Caco-2 (cell line): ENCODE data around the gene ZNF217. TPM values are rescaled to one million over a fixed set of nuclear protein-coding genes. Genes with fewer than 3 reads are reported as not detected.
"Not testable (repeated sequence)": the region's sequence is repeated elsewhere in the genome, so short reads cannot be mapped to it uniquely, and the experiment has no call there.

Source experiments
- BruUV-seq: library from RNA; stranded (reverse); fragments of 400-500 nt; replicated peaks from 2 replicates; lab custom pipeline; 2021; lab: Mats Ljungman, UMichigan
- CTCF ChIA-PET: fragments of 300-600 bp; sonication (Branson Sonifier 250); formaldehyde crosslinking; loops from one replicate; lab custom pipeline; 2022; ENCODE audit warnings: antibody characterized with exemption; lab: Charles Lee
- POLR2A ChIA-PET: fragments of 300-600 bp; sonication (Branson Sonifier 250); formaldehyde crosslinking; loops from one replicate; lab custom pipeline; 2022; ENCODE audit warnings: antibody characterized with exemption; lab: Charles Lee
- DNase-seq, 2 experiments: peaks; one replicate each; pipeline versions ENCODE4 v3.0.0 to v3.0.0-alpha.2; 2020 to 2022
- H3K27me3 ChIP-seq: replicated peaks from 2 replicates; pipeline ENCODE4 v1.6.0; 2011; ENCODE audit warnings: low read length; ENCODE audit not compliant: control insufficient read depth, insufficient read depth
- H3K36me3 ChIP-seq: 2 replicates; pipeline ENCODE4 v1.5.1; 2011; ENCODE audit warnings: low read length; ENCODE audit not compliant: control insufficient read depth, insufficient read depth
- H3K4me1 ChIP-seq: fragments of 250-450 bp; sonication (Bioruptor Pico); 2 replicates; pipeline ENCODE4 v1.5.1; 2020; ENCODE audit warnings: mild to moderate bottlenecking
- H3K4me3 ChIP-seq: 2 replicates; pipeline ENCODE4 v1.5.1; 2011; ENCODE audit warnings: low read depth, mild to moderate bottlenecking, control low read depth, low read length
- H3K9me3 ChIP-seq: fragments of 250-450 bp; sonication (Bioruptor Pico); 2 replicates; pipeline ENCODE4 v1.5.1; 2020; ENCODE audit warnings: mild to moderate bottlenecking, moderate library complexity
- H3K27ac Mint-ChIP-seq: one replicate; pipeline ENCODE4 v1.8.0; 2022; ENCODE audit warnings: mixed read lengths; ENCODE audit not compliant: unreplicated experiment
- H3K27me3 Mint-ChIP-seq: one replicate; pipeline ENCODE4 v1.8.0; 2022; ENCODE audit warnings: mixed read lengths; ENCODE audit not compliant: insufficient read depth, unreplicated experiment
- H3K36me3 Mint-ChIP-seq: one replicate; pipeline ENCODE4 v1.8.0; 2022; ENCODE audit warnings: mild to moderate bottlenecking, mixed read lengths; ENCODE audit not compliant: insufficient read depth, unreplicated experiment
- H3K4me1 Mint-ChIP-seq: one replicate; pipeline ENCODE4 v1.8.0; 2022; ENCODE audit warnings: low read depth, mixed read lengths; ENCODE audit not compliant: unreplicated experiment
- H3K4me3 Mint-ChIP-seq: one replicate; pipeline ENCODE4 v1.8.0; 2022; ENCODE audit warnings: mild to moderate bottlenecking, moderate library complexity, mixed read lengths; ENCODE audit not compliant: unreplicated experiment
- H3K9me3 Mint-ChIP-seq: one replicate; pipeline ENCODE4 v1.8.0; 2022; ENCODE audit warnings: mixed read lengths; ENCODE audit not compliant: unreplicated experiment
- intact Hi-C: fragments of 100-400 bp; cut with micrococcal nuclease; formaldehyde crosslinking; loops from one replicate; pipeline ENCODE4 v1.10.0; 2022; ENCODE audit not compliant: unreplicated experiment
- total RNA-seq: library from RNA; stranded (reverse); gene quantifications from 2 replicates; pipeline ENCODE4 v1.2.3, GENCODE V29; 2022
- TF ChIP-seq, protein P1 (sequence below), 2 experiments: fragments of 200-600 bp in 1 of 2; IDR thresholded peaks; 1 replicate in 1 of 2; 2 replicates in 1 of 2; pipeline versions ENCODE4 v1.5.1 to v1.8.0; 2011 to 2022; ENCODE audit warnings: antibody characterized with exemption in 1 of 2, control low read depth in 1 of 2, inconsistent platforms in 1 of 2, low read depth in 1 of 2, low read length in 1 of 2, mild to moderate bottlenecking in 1 of 2, moderate library complexity in 1 of 2; ENCODE audit not compliant: insufficient read depth in 1 of 2, severe bottlenecking in 1 of 2, unreplicated experiment in 1 of 2

ZNF217 gene
- total RNA-seq, 1 experiment from 2014 or later = 65.5 TPM

DNA sequence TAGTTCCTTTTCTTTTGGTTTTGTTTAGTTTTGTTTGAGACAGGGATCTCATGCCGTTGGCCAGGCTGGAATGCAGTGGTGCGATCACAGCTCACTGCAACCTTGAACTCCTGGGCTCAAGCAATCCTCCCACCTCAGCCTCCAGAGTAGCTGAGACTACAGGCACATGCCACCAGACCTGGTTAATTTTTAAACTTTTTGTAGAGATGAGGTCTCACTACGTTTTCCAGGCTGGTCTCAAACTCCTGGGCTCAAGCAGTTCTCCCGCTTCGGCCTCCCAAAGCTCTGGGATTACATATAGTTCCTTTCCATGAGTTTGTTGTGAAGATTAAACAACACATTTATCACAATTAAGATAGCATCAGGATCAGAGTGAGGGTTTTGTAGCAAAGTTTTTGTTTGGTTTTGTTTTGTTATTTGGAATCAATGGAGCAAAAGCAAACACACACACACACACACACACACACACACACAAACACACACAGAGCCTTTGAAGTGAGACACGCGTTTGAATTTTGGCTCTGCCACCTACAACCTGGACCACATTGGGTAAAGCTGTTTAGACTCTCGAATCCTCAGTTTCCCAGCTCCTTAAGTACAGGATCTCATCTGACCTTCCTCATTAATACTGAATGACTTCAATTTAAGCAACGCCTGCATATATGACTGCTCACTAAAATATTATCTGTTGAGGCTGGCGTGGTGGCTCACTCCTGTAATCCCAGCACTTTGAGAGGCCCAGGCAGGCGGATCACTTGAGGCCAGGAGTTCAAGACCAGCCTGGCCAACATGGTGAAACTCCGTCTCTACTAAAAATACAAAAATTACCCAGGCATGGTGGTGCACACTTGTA, 41.7 kb downstream of the ZNF217 start:
- H3K27me3 Mint-ChIP-seq, H3K9me3 ChIP-seq, H3K4me1 ChIP-seq, H3K27ac Mint-ChIP-seq, H3K4me1 Mint-ChIP-seq, H3K27me3 ChIP-seq, H3K4me3 Mint-ChIP-seq, BruUV-seq, H3K36me3 Mint-ChIP-seq, DNase-seq, POLR2A ChIA-PET, H3K9me3 Mint-ChIP-seq, H3K36me3 ChIP-seq, H3K4me3 ChIP-seq: not testable (repeated sequence)
- CTCF ChIA-PET = interaction anchor here (0.6 to 3.9 kb wide), 4 partner anchors 139 to 388 kb away, joined by 3 to 22 read pairs (median 8); no protein-coding TSS in a partner anchor
- intact Hi-C loops = loop anchor here (5.0 kb wide), 1 partner anchor 510 kb away; no protein-coding TSS in a partner anchor

- no peaks in the 10 kb centered on the region for H3K36me3 ChIP-seq
- peak in 1 of 2 experiments; percentile 41 for DNase-seq
- ChIA-PET CTCF (interaction anchor here (0.6 to 3.9 kb wide), 6 partner anchors 24 to 389 kb away, joined by 3 to 22 read pairs (median 4); no protein-coding TSS in a partner anchor), POLR2A (interaction anchor here (0.7 kb wide), 1 partner anchor 1252 kb away, joined by 5 read pairs; no protein-coding TSS in a partner anchor)
- peaks cover 5% of the 10 kb centered on the region for H3K4me1 Mint-ChIP-seq
- no peaks in the 10 kb centered on the region for H3K9me3 Mint-ChIP-seq
- H3K27ac Mint-ChIP-seq = no peak overlapping the region
- BruUV-seq = no TSS peak
- H3K27me3 ChIP-seq = no peaks in the 10 kb centered on the region
- intact Hi-C loops = loop anchor here (5.0 kb wide), 1 partner anchor 512 kb away; no protein-coding TSS in a partner anchor
- peaks cover 7% of the 10 kb centered on the region; the same call in 1 of the 2 replicates for H3K4me1 ChIP-seq
- no peak overlapping the region for H3K4me3 ChIP-seq
- no peak overlapping the region for H3K4me3 Mint-ChIP-seq
- no peaks in the 10 kb centered on the region for H3K36me3 Mint-ChIP-seq
- H3K27me3 Mint-ChIP-seq = no peaks in the 10 kb centered on the region
- no peaks in the 10 kb centered on the region; the same call in 1 of the 2 replicates for H3K9me3 ChIP-seq
- TF ChIP-seq, protein P1, sequence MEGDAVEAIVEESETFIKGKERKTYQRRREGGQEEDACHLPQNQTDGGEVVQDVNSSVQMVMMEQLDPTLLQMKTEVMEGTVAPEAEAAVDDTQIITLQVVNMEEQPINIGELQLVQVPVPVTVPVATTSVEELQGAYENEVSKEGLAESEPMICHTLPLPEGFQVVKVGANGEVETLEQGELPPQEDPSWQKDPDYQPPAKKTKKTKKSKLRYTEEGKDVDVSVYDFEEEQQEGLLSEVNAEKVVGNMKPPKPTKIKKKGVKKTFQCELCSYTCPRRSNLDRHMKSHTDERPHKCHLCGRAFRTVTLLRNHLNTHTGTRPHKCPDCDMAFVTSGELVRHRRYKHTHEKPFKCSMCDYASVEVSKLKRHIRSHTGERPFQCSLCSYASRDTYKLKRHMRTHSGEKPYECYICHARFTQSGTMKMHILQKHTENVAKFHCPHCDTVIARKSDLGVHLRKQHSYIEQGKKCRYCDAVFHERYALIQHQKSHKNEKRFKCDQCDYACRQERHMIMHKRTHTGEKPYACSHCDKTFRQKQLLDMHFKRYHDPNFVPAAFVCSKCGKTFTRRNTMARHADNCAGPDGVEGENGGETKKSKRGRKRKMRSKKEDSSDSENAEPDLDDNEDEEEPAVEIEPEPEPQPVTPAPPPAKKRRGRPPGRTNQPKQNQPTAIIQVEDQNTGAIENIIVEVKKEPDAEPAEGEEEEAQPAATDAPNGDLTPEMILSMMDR (IDR thresholded peaks at IDR 0.05; ENCODE audit: insufficient read depth in 1 of 2, low read depth in 1 of 2, low read length in 1 of 2, severe bottlenecking in 1 of 2, unreplicated experiment in 1 of 2) = no peak
These were observed 43.1 kb downstream of the ZNF217 start for GRCh38 chr20:53550280-53551187.

DNA sequence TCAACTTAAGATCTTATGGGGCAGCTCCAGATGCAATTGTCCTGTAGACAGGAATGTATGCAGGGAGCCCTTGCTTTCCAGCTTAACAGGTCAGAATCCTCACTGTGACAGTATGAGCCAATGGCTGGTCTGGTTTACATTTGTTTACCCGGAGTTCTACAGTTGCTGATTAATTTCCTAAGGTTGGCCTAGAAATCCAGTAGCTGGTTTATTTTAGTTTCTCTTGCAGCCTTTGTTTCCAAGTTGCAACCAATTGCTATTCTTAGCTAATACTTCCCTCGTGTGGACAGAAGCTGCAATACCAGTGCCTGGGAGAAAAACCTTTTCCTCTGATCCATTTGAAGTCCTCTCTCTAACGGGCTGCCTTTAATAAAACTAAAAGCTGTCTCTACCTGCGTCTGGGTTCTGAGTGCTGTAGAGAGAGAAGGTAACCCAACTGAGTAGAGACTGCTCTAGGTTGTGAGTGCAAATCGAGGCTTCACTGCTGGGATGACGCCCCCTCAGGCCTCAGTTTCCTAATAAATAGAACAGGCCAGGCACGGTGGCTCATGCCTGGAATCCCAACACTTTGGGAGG, 45.9 kb downstream of the ZNF217 start:
- BruUV-seq = no TSS peak
- ChIA-PET POLR2A (interaction anchor here (0.6 to 1.4 kb wide), 3 partner anchors 25 to 318 kb away, joined by 4 to 8 read pairs (median 5); no protein-coding TSS in a partner anchor), CTCF (interaction anchor here (0.6 to 2.7 kb wide), 46 partner anchors 9 to 1419 kb away, joined by 3 to 120 read pairs (median 5); partner anchors contain the start of gene PFDN4)
- Histone ChIP-seq H3K4me1 (peaks cover 7% of the 10 kb centered on the region; the same call in 1 of the 2 replicates), H3K27me3 (no peaks in the 10 kb centered on the region), H3K4me3 (no peak overlapping the region), H3K36me3 (no peaks in the 10 kb centered on the region), H3K9me3 (no peaks in the 10 kb centered on the region; the same call in 1 of the 2 replicates)
- Mint-ChIP-seq H3K9me3 (no peaks in the 10 kb centered on the region), H3K36me3 (no peaks in the 10 kb centered on the region), H3K27ac (no peak overlapping the region), H3K4me1 (peaks cover 5% of the 10 kb centered on the region), H3K4me3 (no peak overlapping the region), H3K27me3 (no peaks in the 10 kb centered on the region)
- TF ChIP-seq, protein P1 (IDR thresholded peaks at IDR 0.05; ENCODE audit: insufficient read depth in 1 of 2, low read depth in 1 of 2, low read length in 1 of 2, severe bottlenecking in 1 of 2, unreplicated experiment in 1 of 2) = peak; percentile 99
- DNase-seq = peak; percentile 75 to 85
- intact Hi-C loops = loop anchor here (1.0 to 10.0 kb wide), 6 partner anchors 34 to 800 kb away; no protein-coding TSS in a partner anchor
